Natural killer cell (primary cell): ENCODE measurements around the gene FSIP1. TPM values are rescaled to one million over a fixed set of nuclear protein-coding genes. Genes with fewer than 3 reads are reported as not detected.

Experiments
- ATAC-seq, 3 donors: fragments of 150-1000 bp in 2 of 3; fragments of 200-7000 bp in 1 of 3; cut with Tn5 transposase; 1 replicate in 1 of 3; 2 replicates in 2 of 3; pipeline ENCODE4 v1.10.0; 2021; ENCODE audit warnings: mild to moderate bottlenecking in 2 of 3, moderate library complexity in 2 of 3
- DNase-seq, 2 donors: peaks; one replicate each; pipeline versions ENCODE4 v3.0.0 to v3.0.0-alpha.2; 2013 to 2021; ENCODE audit warnings: mixed read lengths in 1 of 2
- H3K27ac ChIP-seq: one replicate; pipeline ENCODE4 v1.5.1; 2013; ENCODE audit warnings: mild to moderate bottlenecking, low read length
- H3K27me3 ChIP-seq: one replicate; pipeline ENCODE4 v1.6.1; 2013; ENCODE audit warnings: low read length; ENCODE audit not compliant: control insufficient read depth, insufficient read depth
- H3K36me3 ChIP-seq: one replicate; pipeline ENCODE4 v1.6.1; 2013; ENCODE audit warnings: low read length; ENCODE audit not compliant: control insufficient read depth, insufficient read depth
- H3K4me1 ChIP-seq: one replicate; pipeline ENCODE4 v1.6.1; 2013; ENCODE audit warnings: low read length; ENCODE audit not compliant: control insufficient read depth, insufficient read depth
- H3K4me3 ChIP-seq: one replicate; pipeline ENCODE4 v1.5.1; 2013; ENCODE audit warnings: low read length
- H3K9me3 ChIP-seq: one replicate; pipeline ENCODE4 v1.6.1; 2013; ENCODE audit warnings: low read length; ENCODE audit not compliant: control insufficient read depth, insufficient read depth
- H3K27ac Mint-ChIP-seq, 2 donors: one replicate each; pipeline ENCODE4 v1.8.0; 2022; ENCODE audit warnings: mild to moderate bottlenecking in 2 of 2, mixed read lengths in 2 of 2, moderate library complexity in 1 of 2
- H3K27me3 Mint-ChIP-seq, 2 donors: one replicate each; pipeline ENCODE4 v1.8.0; 2022; ENCODE audit warnings: low read depth in 2 of 2, mixed read lengths in 2 of 2
- H3K36me3 Mint-ChIP-seq: one replicate; pipeline ENCODE4 v1.8.0; 2022; ENCODE audit warnings: mixed read lengths
- H3K4me1 Mint-ChIP-seq, 2 donors: one replicate each; pipeline ENCODE4 v1.8.0; 2022; ENCODE audit warnings: mixed read lengths in 2 of 2
- H3K4me3 Mint-ChIP-seq: one replicate; pipeline ENCODE4 v1.8.0; 2022; ENCODE audit warnings: mild to moderate bottlenecking, moderate library complexity, mixed read lengths
- H3K9me3 Mint-ChIP-seq, 2 donors: one replicate each; pipeline ENCODE4 v1.8.0; 2022; ENCODE audit warnings: mixed read lengths in 2 of 2
- WGBS: methylation state at CpG from one replicate; pipeline ENCODE4 v1.1.7; 2013; ENCODE audit warnings: missing lambda C conversion rate; ENCODE audit not compliant: insufficient coverage; 5-methylcytosine and 5-hydroxymethylcytosine counted together
- intact Hi-C: fragments of 100-400 bp; cut with micrococcal nuclease; formaldehyde crosslinking; loops from one replicate; pipeline ENCODE4 v1.14.2; 2022
- total RNA-seq, 4 donors: library from RNA; stranded (reverse); fragments of 120-200 nt in 1 of 4; gene quantifications; one replicate each; pipeline versions ENCODE4 v1.2.3 to v1.2.4, GENCODE V29; 2013 to 2022
- TF ChIP-seq, protein P1 (sequence below): fragments of 200-600 bp; IDR thresholded peaks from one replicate; pipeline ENCODE4 v1.8.0; 2022; ENCODE audit warnings: antibody characterized with exemption

Gene FSIP1
- total RNA-seq, 3 donors from 2014 or later (not counting 1 experiment from before 2014, with no cell fraction given) = 1.1 to 2.3 (median 1.8) TPM

GRCh38 chr15:39731266-39731665, 51.4 kb downstream of the FSIP1 start:
- WGBS = 93% methylated on average over 2 of the region's 3 CpGs
- Mint-ChIP-seq H3K27me3 (no peaks in the 10 kb centered on the region), H3K36me3 (no peaks in the 10 kb centered on the region), H3K27ac (no peak overlapping the region), H3K4me3 (no peak overlapping the region), H3K9me3 (no peaks in the 10 kb centered on the region), H3K4me1 (peaks cover 7 to 14% of the 10 kb centered on the region in 2 donors)
- no peaks in the 10 kb centered on the region for H3K9me3 ChIP-seq
- no peak for ATAC-seq
- intact Hi-C loops = no loop called here
- no peak overlapping the region for H3K27ac ChIP-seq
- H3K4me1 ChIP-seq = no peaks in the 10 kb centered on the region
- DNase-seq = no peak
- H3K27me3 ChIP-seq = no peaks in the 10 kb centered on the region
- H3K4me3 ChIP-seq = no peak overlapping the region
- TF ChIP-seq, protein P1, sequence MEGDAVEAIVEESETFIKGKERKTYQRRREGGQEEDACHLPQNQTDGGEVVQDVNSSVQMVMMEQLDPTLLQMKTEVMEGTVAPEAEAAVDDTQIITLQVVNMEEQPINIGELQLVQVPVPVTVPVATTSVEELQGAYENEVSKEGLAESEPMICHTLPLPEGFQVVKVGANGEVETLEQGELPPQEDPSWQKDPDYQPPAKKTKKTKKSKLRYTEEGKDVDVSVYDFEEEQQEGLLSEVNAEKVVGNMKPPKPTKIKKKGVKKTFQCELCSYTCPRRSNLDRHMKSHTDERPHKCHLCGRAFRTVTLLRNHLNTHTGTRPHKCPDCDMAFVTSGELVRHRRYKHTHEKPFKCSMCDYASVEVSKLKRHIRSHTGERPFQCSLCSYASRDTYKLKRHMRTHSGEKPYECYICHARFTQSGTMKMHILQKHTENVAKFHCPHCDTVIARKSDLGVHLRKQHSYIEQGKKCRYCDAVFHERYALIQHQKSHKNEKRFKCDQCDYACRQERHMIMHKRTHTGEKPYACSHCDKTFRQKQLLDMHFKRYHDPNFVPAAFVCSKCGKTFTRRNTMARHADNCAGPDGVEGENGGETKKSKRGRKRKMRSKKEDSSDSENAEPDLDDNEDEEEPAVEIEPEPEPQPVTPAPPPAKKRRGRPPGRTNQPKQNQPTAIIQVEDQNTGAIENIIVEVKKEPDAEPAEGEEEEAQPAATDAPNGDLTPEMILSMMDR = no peak
- no peaks in the 10 kb centered on the region for H3K36me3 ChIP-seq

DNA sequence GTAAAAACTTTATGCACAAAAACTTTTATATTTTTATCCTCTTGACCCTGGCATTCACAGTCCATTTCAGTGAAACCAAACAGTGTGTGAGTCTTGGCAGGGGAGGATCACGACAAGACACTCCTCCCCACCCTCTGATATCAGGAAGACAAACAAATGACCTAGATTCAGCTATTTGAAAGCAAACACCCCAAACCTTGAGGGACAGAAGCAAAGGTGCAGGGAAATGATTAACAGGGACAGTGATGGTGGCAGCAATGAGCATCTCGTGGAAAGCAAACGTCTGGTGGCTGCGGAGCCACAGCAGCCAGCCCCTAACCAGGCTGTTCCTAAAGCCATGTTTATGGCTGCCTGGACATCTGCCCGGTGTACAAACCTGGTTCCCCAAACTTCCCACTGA, 52.1 kb downstream of the FSIP1 start:
- H3K27me3 Mint-ChIP-seq = no peaks in the 10 kb centered on the region
- H3K4me1 Mint-ChIP-seq = peaks cover 7 to 14% of the 10 kb centered on the region in 2 donors
- 92% methylated on average over 4 of the region's 5 CpGs for WGBS
- TF ChIP-seq, protein P1 = no peak
- Histone ChIP-seq H3K4me3 (no peak overlapping the region), H3K36me3 (no peaks in the 10 kb centered on the region), H3K9me3 (no peaks in the 10 kb centered on the region), H3K27me3 (no peaks in the 10 kb centered on the region), H3K27ac (no peak overlapping the region), H3K4me1 (no peaks in the 10 kb centered on the region)
- no peak overlapping the region for H3K4me3 Mint-ChIP-seq
- no peaks in the 10 kb centered on the region for H3K36me3 Mint-ChIP-seq
- ATAC-seq (no peak), DNase-seq (no peak)
- no peak overlapping the region for H3K27ac Mint-ChIP-seq
- H3K9me3 Mint-ChIP-seq = no peaks in the 10 kb centered on the region
- intact Hi-C loops = no loop called here

DNA sequence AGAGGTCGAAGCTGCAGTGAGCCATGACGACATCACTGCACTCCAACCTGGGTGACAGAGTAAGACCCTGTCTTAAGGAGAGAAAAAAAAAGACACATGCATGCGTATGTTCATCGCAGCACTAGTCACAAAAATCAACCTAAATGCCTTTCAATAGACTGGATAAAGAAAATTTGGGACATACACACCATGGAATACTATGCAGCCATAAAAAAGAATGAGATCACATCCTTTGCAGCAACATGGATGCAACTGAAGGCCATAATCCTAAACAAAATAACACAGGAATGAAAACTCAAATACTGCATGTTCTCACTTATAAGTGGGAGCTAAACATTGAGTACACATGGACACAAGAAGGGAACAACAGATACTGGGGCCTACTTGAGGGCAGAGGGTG, 53.1 kb downstream of the FSIP1 start:
- WGBS = 94% methylated on average over 4 of the region's 4 CpGs
- H3K27me3 ChIP-seq = no peaks in the 10 kb centered on the region
- no peak for DNase-seq
- intact Hi-C loops = no loop called here
- Mint-ChIP-seq H3K36me3 (no peaks in the 10 kb centered on the region), H3K4me1 (peaks cover 7 to 14% of the 10 kb centered on the region in 2 donors), H3K9me3 (no peaks in the 10 kb centered on the region), H3K27me3 (no peaks in the 10 kb centered on the region), H3K4me3 (no peak overlapping the region), H3K27ac (no peak overlapping the region)
- H3K4me1 ChIP-seq = no peaks in the 10 kb centered on the region
- no peak for ATAC-seq
- H3K4me3 ChIP-seq = no peak overlapping the region
- H3K36me3 ChIP-seq = no peaks in the 10 kb centered on the region
- TF ChIP-seq, protein P1 = no peak
- H3K27ac ChIP-seq = no peak overlapping the region
- H3K9me3 ChIP-seq = no peaks in the 10 kb centered on the region

- no peak overlapping the region for H3K4me3 ChIP-seq
- H3K4me1 ChIP-seq = no peaks in the 10 kb centered on the region
- H3K9me3 Mint-ChIP-seq = no peaks in the 10 kb centered on the region
- no peak for DNase-seq
- no peaks in the 10 kb centered on the region for H3K36me3 Mint-ChIP-seq
- no peaks in the 10 kb centered on the region for H3K27me3 ChIP-seq
- H3K4me3 Mint-ChIP-seq = no peak overlapping the region
- whole genome bisulfite sequencing = 40% methylated on average over 2 of the region's 2 CpGs
- no peaks in the 10 kb centered on the region for H3K36me3 ChIP-seq
- TF ChIP-seq, protein P1 = no peak
- no peak overlapping the region for H3K27ac ChIP-seq
- H3K27me3 Mint-ChIP-seq = no peaks in the 10 kb centered on the region
- H3K9me3 ChIP-seq = no peaks in the 10 kb centered on the region
- intact Hi-C loops = no loop called here
- no peak overlapping the region for H3K27ac Mint-ChIP-seq
- no peak for ATAC-seq
- H3K4me1 Mint-ChIP-seq = peaks cover 7 to 14% of the 10 kb centered on the region in 2 donors
Measured at GRCh38 chr15:39728845-39729244, 53.8 kb downstream of the FSIP1 start.
